GM21576 (cell line): ENCODE results near the gene FKBP2.

ENCODE experiments used
- ATAC-seq: cut with Tn5 transposase; IDR thresholded peaks from one replicate; pipeline ENCODE4 v1.9.1; 2021; ENCODE audit warnings: mild to moderate bottlenecking, moderate library complexity; ENCODE audit not compliant: unreplicated experiment

Gene FKBP2

GRCh38 chr11:64232182-64232966, 8.5 kb upstream of the FKBP2 start:
- ATAC-seq = no peak

- ATAC-seq = no peak
Observed at GRCh38 chr11:64232967-64233315, 8.0 kb upstream of the FKBP2 start.

DNA sequence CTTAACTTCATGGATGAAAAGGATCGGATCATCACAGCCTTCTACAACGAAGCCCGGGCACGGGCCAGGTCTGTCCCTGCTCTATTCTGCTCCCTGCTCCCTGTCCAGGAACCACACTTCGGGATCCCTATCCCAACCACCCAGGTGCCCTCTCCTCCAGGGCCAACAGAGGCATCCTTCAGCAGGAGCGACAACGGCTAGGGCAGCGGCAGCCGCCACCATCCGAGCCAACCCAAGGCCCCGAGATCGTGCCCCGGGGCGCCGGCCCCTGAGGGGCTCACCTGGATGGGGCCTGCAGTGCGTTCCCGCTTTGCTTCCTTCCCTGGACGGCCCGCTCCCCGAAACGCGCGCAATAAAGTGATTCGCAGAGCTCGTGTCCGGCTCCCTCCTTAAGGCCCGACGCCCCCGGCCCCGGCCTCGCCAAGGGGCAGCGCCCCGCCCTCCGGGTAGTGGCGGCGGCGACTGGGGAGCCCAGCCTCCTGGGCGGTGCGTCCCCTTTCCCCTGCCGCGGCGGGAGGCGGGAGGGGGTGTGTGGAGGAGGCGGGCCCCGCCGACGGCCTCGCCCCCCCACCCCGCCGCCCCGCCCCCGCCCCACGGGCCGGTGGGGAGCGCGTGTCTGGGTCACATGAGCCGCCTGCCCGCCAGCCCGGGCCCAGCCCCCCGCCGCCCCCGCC, 6.8 kb upstream of the FKBP2 start, which contains the start of gene VEGFB:
Gene VEGFB, plus strand, starts transcription at position 672 of the 674 bp plus-strand sequence. CDS start 250 bp downstream, outside the sequence.
- ATAC-seq = peak; percentile 26

GRCh38 chr11:64234647-64235379, 6.1 kb upstream of the FKBP2 start:
- ATAC-seq = peak; percentile 27

DNA sequence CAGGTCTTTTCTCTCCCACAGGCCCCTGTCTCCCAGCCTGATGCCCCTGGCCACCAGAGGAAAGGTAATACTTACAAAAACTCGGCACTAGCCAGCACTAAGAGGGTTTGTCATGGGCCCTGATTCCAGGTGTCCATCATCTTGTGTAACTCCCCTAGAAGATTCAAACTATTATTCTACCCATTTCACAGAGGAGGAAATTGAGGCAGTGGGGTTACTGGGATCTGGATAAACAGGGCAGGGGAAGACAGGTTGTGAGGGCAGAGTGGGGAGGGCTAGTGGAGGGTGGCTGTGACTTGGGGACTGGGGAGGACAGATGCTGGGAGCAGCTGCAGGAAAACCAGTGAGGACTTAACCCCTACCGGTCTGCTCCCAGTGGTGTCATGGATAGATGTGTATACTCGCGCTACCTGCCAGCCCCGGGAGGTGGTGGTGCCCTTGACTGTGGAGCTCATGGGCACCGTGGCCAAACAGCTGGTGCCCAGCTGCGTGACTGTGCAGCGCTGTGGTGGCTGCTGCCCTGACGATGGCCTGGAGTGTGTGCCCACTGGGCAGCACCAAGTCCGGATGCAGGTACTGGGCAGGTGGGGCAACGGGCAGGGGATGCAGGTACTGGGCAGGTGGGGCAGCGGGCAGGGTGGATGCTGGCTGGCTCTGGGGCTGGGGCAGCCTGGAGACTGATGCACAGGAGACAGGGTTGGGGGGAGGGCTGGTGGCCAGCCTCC, 5.3 kb upstream of the FKBP2 start:
- no peak for ATAC-seq

DNA sequence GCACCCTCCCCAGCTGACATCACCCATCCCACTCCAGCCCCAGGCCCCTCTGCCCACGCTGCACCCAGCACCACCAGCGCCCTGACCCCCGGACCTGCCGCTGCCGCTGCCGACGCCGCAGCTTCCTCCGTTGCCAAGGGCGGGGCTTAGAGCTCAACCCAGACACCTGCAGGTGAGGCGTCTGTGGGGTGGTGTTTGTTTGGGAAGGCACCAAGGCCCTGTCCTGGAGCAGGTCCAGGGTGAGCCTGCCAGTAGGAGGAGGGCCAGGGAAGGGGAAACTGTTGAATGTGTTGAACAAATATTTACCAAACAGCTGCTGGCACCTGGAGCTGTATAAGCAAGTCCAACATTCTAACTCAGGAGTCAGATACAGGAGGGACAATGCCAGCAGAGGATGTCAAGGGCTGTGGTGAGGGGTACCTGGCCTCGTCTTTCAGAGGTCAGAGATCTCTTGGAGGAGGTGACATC, 3.4 kb upstream of the FKBP2 start:
- ATAC-seq = no peak

DNA sequence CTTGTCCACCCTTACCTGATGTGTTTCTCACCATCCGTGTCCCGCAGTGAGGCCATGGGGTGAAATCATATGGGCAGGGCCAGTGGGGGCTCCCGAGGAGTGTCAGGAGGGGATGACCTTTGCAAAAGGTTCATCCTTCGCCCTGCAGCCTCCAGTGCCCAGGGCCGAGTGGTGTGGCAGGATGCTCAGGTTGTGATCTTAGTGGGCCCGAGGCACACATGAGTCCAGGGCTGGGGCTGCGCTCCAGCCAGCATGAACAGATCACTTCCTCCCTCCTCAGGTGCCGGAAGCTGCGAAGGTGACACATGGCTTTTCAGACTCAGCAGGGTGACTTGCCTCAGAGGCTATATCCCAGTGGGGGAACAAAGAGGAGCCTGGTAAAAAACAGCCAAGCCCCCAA, 2.8 kb upstream of the FKBP2 start:
- no peak for ATAC-seq

GRCh38 chr11:64238999-64239398, 1.9 kb upstream of the FKBP2 start:
- ATAC-seq = no peak

- ATAC-seq = no peak
Observed at GRCh38 chr11:64239662-64240434, 1.0 kb upstream of the FKBP2 start.

DNA sequence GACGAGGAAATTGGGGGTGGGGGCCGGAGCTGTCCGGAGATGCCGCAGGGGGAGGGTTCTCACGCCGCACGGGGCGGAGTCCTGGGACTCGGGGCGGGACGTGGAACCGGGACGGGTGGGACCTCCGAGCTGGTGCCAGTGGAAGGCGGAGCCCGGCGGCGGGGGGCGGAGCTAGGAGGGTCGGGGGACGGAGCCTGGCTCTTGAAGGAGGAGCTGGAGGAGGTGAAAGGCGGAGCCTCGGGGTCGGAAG, 271 bp downstream of the FKBP2 start:
- ATAC-seq = peak; percentile 58

GRCh38 chr11:64241491-64242374, 838 bp downstream of the FKBP2 start:
- ATAC-seq = peak; percentile 4

DNA sequence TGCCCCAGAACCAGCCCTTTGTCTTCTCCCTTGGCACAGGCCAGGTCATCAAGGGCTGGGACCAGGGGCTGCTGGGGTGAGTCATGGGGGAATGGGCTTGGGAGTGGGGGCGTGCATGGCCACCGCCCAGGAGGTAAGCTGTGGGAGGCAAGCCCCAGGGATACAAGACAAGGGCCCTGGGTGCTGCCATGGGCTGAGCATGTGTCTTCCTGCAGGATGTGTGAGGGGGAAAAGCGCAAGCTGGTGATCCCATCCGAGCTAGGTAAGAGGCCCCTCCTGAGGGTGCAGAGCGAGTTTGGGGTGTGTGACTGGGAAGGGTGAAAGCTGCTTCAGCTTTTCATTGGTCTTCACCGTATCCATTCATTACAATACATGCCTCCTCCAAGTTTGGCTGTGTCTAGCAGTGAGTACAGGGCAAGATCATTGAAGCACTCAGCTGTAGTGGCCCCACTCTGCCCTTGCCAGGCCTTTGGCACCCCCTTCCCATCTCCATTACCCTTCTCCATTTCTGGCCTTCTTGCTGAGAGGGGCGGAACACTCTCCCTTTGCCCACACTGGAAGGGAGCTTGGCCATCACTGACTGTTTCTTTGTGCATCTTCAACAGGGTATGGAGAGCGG, 2.5 kb downstream of the FKBP2 start:
- ATAC-seq = no peak

DNA sequence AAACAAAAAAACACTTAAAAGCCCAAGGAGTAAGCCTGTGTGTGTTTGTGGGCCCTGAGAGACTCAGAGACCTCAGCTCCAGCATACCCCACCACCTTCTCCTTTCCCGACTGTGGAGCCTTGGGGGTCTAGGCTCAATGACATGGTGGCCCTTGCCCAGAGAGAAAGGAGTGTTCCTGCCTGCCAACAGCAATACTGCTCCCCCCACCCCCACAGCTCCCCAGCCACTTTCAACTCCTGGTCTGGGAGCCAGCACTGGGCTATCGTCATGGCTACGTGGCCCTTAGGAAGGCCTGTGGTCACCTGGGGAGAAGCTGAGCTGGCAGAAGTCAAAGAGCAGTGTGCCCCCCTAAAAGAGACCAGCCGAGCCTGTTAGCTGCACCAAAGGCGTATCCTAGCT, 3.2 kb downstream of the FKBP2 start:
- no peak for ATAC-seq

GRCh38 chr11:64244966-64245365, 4.1 kb downstream of the FKBP2 start:
- ATAC-seq = no peak

GRCh38 chr11:64245401-64245796, 4.5 kb downstream of the FKBP2 start:
- no peak for ATAC-seq

DNA sequence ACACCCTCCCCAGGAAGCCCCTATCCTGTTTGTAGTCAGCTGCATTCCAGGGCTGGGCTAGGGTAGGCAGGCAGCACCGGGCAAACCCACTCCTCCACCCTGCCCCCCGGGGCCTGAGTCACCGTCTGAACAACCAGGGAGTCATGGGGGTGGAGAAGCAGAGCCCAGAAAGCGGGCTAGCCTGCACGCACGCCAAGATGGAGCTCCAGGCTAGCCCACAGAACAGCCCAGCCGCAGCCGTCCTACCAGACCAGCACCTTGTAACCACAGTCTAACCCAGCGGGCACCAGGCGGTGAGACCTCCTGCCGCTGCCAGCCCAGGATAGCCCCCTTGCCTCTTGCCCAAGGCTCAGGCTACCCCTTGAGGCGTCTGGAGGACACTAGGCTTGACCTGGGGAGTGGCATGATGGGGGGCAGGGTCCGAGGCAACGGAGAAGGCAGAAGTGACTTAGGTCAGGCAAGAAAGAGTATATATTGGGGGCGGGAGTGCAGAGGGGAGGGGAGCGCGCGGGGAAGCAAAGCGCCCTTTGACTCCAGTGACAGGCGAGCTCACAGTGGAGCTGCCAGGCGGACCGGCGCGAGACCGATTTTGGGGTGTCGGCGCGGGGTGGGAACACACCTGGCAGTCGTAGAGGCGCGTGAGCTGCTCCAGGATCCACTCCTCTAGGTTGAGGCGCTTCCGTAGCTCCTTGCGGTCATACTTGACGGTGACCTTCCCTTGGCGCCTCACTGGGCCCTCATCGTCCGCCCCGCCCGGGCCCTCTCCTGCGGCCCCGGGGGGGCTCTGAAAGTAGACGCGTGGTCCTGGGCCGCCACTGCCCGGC, 5.1 kb downstream of the FKBP2 start:
- ATAC-seq = no peak

DNA sequence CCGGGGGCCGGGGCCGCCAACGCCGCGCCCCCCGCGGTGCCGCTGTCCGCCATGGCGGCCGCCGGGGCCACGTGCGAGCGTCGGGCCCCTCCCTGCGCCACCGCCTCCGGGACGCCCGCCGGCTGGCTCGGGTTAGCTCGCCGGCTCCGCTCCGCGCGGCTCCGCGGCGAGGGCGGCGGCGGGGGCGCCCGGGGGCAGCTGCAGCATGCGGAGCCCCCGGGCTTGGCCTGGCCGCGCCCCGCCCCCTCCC, 5.7 kb downstream of the FKBP2 start:
- peak; percentile 9 for ATAC-seq

DNA sequence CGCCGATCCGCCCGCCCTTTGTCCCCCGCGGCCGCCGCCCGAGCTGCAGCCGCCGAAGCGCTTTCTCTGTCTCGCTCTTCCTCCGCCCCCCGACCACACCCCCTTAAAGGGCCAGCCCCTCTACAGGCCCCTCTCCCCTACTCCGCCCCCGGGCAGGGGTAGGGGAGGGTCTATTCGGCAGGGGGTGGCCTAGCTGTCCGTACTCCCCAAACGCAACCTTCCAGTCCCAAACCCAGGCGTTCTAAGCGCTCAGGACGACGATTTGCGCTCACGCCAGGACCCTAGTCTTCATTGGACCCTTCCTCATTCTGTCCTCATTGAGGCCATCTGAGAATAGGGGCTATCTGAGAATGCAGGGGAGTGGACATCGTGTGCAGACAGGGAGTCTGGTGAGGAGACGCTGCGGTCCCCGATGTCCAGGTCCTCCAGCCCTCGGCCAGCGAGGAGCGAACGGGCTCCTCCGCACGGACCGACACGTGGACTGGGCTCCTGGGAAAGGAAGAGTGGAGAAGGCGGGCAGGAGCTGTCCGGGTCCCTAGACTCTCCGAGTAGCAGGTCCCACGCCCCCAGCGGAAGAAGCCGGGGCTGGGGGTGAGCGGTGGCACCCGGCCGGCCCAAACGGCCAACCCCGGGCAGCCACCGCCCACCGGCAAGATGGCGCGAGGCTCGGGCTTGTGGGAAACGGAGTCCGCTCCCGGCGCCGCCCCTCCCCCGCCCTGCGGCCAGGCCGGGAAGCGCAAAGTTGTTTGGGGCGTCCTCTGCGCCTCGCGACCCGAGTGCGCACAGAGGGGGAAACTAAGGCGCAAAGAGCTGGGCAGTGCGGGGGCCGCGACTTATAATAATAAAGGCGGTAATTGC, 6.2 kb downstream of the FKBP2 start, which contains the start of gene PPP1R14B:
Gene PPP1R14B, minus strand, starts transcription at position 73 of the 858 bp plus-strand sequence. CDS start 270 bp downstream, outside the sequence.
- peak; percentile 35 for ATAC-seq
